NCI-H748 (cell line): ENCODE measurements around the gene ZNF740.
"Not testable (repeated sequence)": the region's sequence is repeated elsewhere in the genome, so short reads cannot be mapped to it uniquely, and the experiment has no call there.

Experiments used
- DNase-seq: peaks from one replicate; lab custom pipeline; 2025; ENCODE audit not compliant: unreplicated experiment; lab: John Stamatoyannopoulos, UW

The ZNF740 gene

GRCh38 chr12:53172352-53172751 lies 8.2 kb upstream of the ZNF740 start:
- no peak for DNase-seq

DNA sequence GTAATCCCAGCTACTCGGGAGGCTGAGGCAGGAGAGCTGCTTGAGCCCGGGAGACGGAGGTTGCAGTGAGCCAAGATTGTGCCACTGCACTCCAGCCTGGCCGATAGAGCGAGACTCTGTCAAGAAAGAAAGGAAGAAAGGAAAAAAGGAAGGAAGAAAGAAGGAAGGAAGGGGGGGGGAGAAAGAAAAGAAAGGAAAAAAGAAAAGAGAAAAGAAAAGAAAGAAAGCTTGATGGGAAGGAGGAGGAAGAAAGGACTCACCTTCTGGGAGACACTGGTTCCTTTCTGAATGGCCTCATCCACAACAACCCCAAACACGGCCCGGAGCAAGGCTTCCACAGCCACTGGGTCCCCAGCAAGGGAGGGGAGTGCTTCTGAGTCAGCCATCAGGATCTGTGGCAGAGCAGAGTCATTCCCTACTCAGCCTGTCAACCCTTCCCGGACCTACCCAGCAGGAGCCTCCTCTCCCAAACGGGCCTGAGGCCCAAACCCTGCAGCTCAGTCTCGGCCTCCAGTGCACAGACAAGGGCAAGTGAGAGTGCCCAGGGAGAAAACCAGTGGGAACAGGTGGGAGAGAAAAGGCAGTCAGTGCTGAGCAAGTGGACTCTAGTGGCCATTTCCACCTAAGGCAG lies 7.3 kb upstream of the ZNF740 start:
- no peak for DNase-seq

DNA sequence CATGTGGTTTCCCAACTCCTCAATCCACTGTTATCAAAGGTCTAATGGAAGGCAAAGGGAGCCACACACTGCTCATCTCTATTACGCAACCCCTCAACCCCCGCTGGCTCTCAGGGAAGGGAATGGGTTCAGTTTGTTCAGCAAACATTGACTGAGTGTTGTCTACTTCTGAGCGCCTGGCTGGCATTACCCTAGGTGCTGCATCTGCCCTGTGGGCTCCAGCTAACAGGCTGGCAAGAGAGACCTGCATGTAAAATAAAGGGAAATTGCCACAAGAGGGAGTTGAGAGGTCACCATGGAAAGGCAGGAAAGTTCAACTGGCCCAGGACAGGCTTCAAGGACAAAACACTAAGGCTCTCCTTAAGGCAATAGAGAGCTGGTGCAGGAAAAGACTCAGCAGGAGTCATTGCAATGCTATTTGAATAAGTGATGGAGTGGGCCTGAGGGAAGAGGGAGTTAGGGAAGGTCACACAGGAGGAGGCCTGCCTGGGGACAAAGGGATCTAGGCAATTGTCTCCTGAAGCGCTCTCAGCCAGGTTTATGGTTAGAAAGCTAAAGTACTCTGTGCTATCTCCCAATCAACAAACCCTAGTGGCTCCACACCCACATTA lies 5.5 kb upstream of the ZNF740 start:
- DNase-seq = peak; percentile 68

- no peak for DNase-seq
Measured at GRCh38 chr12:53176750-53177149, 3.8 kb upstream of the ZNF740 start.

DNA sequence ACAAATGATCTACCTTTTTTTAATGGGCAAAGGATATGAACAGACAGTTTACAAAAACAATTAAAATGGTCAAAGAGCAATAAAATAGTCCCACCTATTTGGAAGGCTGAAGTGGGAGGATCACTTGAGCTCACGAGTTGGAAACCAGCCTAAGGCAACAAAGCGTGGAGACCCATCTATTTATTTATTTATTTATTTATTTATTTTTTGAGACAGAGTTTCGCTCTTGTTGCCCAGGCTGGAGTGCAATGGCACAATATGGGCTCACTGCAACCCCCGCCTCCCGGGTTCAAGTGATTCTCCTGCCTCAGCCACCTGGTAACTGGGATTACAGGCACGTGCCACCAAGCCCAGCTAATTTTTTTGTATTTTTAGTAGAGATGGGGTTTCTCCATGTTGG lies 3.1 kb upstream of the ZNF740 start:
- not testable (repeated sequence) for DNase-seq

DNA sequence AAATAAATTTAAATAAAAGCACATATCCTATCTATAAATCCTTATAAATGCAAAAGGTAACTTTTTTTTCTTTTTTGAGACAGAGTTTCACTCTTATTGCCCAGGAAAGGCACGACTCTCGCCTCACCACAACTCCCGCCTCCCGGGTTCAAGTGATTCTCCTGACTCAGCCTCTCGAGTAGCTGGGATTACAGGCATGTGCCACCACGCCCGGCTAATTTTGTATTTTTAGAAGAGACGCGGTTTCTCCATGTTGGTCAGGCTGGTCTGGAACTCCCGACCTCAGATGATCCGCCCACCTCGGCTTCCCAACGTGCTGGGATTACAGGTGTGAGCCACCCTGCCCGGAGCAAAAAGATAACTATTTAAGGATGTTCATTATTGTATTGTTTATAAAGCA lies 1.7 kb upstream of the ZNF740 start:
- not testable (repeated sequence) for DNase-seq

GRCh38 chr12:53179687-53180219 lies 769 bp upstream of the ZNF740 start:
- DNase-seq = peak; percentile 61

- peak; percentile 91 for DNase-seq
Measured at GRCh38 chr12:53180931-53181645, 566 bp downstream of the ZNF740 start.

- no peak for DNase-seq
Measured at GRCh38 chr12:53181935-53182334, 1.4 kb downstream of the ZNF740 start.

DNA sequence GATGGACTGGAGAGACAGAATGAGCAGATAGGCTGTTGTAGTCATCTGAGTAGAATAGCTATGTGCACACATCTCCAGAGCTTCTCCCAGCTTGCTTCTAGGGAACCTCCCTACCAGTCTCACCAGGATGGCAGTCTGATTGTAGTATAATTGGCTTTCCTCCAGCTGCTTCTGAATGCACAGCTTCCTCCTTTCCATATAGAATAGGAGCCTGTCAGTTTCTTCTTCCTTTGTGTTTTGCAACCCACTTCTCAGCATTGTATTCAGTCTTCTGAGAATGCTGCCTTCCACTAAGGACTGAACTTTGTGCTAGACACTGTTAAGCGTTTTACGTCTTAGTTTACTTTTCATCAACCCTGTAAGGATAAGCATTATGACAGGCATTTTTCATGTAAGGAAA lies 2.4 kb downstream of the ZNF740 start:
- DNase-seq = no peak

GRCh38 chr12:53184828-53185227 lies 4.3 kb downstream of the ZNF740 start:
- no peak for DNase-seq

- DNase-seq = no peak
Measured at GRCh38 chr12:53185582-53186153, 5.1 kb downstream of the ZNF740 start.

- DNase-seq = no peak
Measured at GRCh38 chr12:53186745-53187144, 6.2 kb downstream of the ZNF740 start.

GRCh38 chr12:53187145-53187899 lies 6.8 kb downstream of the ZNF740 start:
- no peak for DNase-seq

DNA sequence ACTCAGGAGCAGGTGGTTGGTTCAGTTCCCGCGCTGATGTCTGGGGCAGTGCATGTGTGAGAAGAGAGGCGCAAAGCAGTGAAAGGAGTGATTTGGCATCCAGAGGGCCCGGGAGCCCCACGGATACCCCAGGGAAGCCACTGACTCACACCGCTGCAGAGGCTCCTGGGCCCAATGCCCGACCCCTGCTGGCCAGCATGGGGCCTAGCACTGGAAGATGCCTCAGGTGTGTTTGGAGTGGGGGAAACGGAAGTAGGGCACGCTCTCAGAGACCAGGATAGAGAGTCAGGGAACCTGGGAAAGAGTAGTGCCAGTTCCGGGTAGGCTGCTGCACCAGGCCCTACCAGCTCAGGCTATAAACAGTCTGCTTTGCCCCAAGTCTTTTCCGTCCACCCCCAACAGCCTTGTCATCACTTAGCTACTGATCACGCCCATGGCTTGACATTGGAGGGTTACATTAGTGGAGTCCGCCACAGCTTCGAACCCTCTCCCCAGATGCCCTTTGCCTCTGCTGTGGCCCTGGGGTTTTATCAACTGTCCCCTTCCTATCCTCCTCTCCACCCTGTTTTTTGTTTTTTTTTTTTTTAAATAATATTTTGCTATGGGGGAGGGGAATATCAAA lies 9.7 kb downstream of the ZNF740 start:
- peak; percentile 56 for DNase-seq

- no peak for DNase-seq
Measured at GRCh38 chr12:53191096-53191884, 10.8 kb downstream of the ZNF740 start.

- DNase-seq = no peak
Measured at GRCh38 chr12:53191885-53192530, 11.5 kb downstream of the ZNF740 start.

DNA sequence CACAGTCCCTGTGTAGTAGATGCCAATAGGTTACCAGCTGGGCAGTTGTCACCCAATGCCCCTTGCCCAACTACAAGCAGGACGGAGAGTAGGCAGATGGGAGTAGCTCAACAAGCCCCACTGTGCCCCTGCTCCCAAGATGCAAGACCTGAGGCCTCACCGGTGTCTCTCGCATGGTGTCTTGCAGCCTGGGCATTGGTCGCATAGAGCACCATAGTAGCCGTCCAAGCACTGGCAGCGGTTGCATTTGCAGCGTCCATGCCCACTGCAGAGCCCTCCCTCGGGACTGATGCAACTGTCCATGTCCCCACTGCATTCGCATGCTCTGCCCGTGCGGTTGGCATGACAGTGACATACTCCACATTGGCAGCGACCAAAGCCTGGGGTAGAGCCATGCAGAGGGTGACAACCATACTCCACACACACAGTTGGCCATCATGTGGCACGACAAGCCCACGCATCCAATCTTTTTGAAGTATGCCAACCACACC lies 12.1 kb downstream of the ZNF740 start:
- DNase-seq = no peak

DNA sequence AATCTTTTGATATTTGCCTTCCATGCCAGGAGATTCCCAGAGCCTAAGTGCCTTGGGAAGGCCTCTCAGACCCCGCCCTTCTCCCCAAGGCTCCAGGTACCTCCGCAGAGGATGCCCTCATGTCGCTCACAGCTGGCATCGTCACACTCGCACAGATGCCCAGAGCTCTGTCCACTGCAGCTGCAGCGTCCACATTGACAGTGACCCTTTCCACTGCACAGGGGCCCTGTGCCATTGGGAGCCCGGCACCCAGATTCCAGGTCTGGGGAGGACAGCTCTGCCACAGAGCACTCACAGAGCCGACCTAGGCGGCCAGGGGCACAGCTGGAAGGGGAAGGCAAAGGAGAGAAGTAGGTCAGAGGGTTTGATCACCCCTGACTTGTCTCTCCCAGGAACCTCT lies 12.5 kb downstream of the ZNF740 start:
- no peak for DNase-seq
